Prostate gland (tissue), 2 donors: Measurements from ENCODE around the gene OR2H1.

Source experiments
- POLR2A ChIP-seq: fragments of 450-650 bp; IDR thresholded peaks from one replicate; pipeline ENCODE4 v1.6.1; 2016; ENCODE audit warnings: antibody characterized with exemption, mild to moderate bottlenecking
- POLR2AphosphoS5 ChIP-seq: sonication (generic); formaldehyde crosslinking; IDR thresholded peaks from one replicate; pipeline ENCODE4 v1.6.1; 2017; ENCODE audit warnings: antibody characterized with exemption
- TF ChIP-seq, protein P1 (sequence below), 4 experiments: fragments of 200-600 bp in 2 of 4; fragments of 450-650 bp in 2 of 4; sonication (generic) in 2 of 4; IDR thresholded peaks; 1 replicate in 3 of 4; 2 replicates in 1 of 4; pipeline ENCODE4 v1.5.1; 2016 to 2019; ENCODE audit warnings: antibody characterized with exemption in 4 of 4, mild to moderate bottlenecking in 2 of 4, moderate library complexity in 2 of 4

DNA sequence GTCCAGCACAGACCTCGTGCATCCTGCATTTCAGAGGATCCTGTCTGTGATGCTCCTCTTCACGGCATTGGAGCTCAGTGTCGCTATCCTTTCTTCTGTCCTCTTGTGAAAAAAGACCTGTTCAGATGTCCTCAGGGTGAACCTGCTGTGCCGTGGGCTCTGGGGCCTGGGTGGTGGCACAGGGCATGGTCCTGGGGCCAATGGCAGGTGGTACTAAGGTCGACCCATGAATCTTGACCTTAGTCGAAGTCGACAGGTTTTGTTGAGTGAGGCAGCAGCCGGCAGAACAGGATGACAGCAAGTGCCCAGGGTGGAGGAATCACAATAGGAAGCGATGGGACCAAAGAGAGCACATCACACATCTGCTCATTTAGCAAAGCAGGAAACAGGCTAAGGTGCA, 52.8 kb downstream of the OR2H1 start:
- no peak for TF ChIP-seq POLR2AphosphoS5
- TF ChIP-seq, protein P1, sequence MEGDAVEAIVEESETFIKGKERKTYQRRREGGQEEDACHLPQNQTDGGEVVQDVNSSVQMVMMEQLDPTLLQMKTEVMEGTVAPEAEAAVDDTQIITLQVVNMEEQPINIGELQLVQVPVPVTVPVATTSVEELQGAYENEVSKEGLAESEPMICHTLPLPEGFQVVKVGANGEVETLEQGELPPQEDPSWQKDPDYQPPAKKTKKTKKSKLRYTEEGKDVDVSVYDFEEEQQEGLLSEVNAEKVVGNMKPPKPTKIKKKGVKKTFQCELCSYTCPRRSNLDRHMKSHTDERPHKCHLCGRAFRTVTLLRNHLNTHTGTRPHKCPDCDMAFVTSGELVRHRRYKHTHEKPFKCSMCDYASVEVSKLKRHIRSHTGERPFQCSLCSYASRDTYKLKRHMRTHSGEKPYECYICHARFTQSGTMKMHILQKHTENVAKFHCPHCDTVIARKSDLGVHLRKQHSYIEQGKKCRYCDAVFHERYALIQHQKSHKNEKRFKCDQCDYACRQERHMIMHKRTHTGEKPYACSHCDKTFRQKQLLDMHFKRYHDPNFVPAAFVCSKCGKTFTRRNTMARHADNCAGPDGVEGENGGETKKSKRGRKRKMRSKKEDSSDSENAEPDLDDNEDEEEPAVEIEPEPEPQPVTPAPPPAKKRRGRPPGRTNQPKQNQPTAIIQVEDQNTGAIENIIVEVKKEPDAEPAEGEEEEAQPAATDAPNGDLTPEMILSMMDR (IDR thresholded peaks at IDR 0.05): no peak
- no peak for TF ChIP-seq POLR2A
